C4-2B (cell line): ENCODE results near the gene EOGT.

Source experiments
- H3K27ac ChIP-seq: fragments of 450-650 bp; 2 replicates; pipeline ENCODE4 v1.5.1; 2017
- CTCF ChIP-seq: fragments of 450-650 bp; conservative IDR thresholded peaks from 2 replicates; pipeline ENCODE4 v1.5.1; 2017; ENCODE audit warnings: mild to moderate bottlenecking
- ZFX ChIP-seq: fragments of 450-650 bp; IDR thresholded peaks from 2 replicates; pipeline ENCODE4 v1.6.1; 2017

Gene EOGT

GRCh38 chr3:69005791-69006482, 7.5 kb downstream of the EOGT start:
- TF ChIP-seq ZFX (no peak), CTCF (no peak)
- no peak overlapping the region for H3K27ac ChIP-seq

- no peak overlapping the region for H3K27ac ChIP-seq
- TF ChIP-seq ZFX = no peak
- no peak for TF ChIP-seq CTCF
Measured at GRCh38 chr3:69005071-69005790, 8.3 kb downstream of the EOGT start.

GRCh38 chr3:69004138-69004537, 9.3 kb downstream of the EOGT start:
- TF ChIP-seq ZFX (no peak), CTCF (no peak)
- no peak overlapping the region for H3K27ac ChIP-seq

- TF ChIP-seq CTCF = no peak
- no peak for TF ChIP-seq ZFX
- no peak overlapping the region for H3K27ac ChIP-seq
Measured at GRCh38 chr3:68999605-69000004, 13.9 kb downstream of the EOGT start.

- TF ChIP-seq ZFX = no peak
- TF ChIP-seq CTCF = no peak
- no peak overlapping the region for H3K27ac ChIP-seq
Measured at GRCh38 chr3:68999158-68999557, 14.3 kb downstream of the EOGT start.

- no peak overlapping the region for H3K27ac ChIP-seq
- TF ChIP-seq ZFX = no peak
- TF ChIP-seq CTCF = no peak
Measured at GRCh38 chr3:68997887-68998286, 15.6 kb downstream of the EOGT start.

- H3K27ac ChIP-seq = no peak overlapping the region
- TF ChIP-seq ZFX = no peak
- TF ChIP-seq CTCF = no peak
Measured at GRCh38 chr3:68996356-68996995, 17.0 kb downstream of the EOGT start.
